ENCODE data around the gene RPS6KA3.

DNA sequence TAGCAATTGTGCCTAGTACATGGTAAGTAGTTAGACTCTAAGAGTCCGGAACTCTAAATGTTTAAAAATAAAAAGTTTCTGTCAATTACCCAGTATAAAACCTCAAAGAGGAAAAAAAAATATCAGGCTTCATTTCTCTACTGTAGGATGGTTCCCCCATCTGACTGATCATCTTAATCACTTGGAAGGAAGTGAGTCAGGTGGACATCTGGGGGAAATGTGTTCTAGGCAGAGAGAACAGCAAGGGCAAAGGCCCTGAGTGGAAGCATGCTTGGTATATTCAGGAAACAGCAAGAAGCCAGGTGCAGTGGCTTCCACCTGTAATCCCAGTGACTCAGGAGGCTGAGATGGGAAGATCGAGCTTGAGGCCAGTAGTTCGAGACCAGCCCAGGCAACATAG, 122.2 kb downstream of the RPS6KA3 start:
- TF ChIP-seq, protein P1, sequence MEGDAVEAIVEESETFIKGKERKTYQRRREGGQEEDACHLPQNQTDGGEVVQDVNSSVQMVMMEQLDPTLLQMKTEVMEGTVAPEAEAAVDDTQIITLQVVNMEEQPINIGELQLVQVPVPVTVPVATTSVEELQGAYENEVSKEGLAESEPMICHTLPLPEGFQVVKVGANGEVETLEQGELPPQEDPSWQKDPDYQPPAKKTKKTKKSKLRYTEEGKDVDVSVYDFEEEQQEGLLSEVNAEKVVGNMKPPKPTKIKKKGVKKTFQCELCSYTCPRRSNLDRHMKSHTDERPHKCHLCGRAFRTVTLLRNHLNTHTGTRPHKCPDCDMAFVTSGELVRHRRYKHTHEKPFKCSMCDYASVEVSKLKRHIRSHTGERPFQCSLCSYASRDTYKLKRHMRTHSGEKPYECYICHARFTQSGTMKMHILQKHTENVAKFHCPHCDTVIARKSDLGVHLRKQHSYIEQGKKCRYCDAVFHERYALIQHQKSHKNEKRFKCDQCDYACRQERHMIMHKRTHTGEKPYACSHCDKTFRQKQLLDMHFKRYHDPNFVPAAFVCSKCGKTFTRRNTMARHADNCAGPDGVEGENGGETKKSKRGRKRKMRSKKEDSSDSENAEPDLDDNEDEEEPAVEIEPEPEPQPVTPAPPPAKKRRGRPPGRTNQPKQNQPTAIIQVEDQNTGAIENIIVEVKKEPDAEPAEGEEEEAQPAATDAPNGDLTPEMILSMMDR (IDR thresholded peaks at IDR 0.05): no peak
- TF ChIP-seq ZFX (IDR thresholded peaks at IDR 0.05; ENCODE audit: borderline replicate concordance): no peak
